NCI-H187 treated with DMSO at 0.1 percent for 48 hours (cell line): ENCODE measurements around the gene DCAF16.
"Not testable (repeated sequence)": the region's sequence is repeated elsewhere in the genome, so short reads cannot be mapped to it uniquely, and the experiment has no call there.

ENCODE experiments used
- DNase-seq: peaks from one replicate; lab custom pipeline; 2025; lab: John Stamatoyannopoulos, UW

The DCAF16 gene

DNA sequence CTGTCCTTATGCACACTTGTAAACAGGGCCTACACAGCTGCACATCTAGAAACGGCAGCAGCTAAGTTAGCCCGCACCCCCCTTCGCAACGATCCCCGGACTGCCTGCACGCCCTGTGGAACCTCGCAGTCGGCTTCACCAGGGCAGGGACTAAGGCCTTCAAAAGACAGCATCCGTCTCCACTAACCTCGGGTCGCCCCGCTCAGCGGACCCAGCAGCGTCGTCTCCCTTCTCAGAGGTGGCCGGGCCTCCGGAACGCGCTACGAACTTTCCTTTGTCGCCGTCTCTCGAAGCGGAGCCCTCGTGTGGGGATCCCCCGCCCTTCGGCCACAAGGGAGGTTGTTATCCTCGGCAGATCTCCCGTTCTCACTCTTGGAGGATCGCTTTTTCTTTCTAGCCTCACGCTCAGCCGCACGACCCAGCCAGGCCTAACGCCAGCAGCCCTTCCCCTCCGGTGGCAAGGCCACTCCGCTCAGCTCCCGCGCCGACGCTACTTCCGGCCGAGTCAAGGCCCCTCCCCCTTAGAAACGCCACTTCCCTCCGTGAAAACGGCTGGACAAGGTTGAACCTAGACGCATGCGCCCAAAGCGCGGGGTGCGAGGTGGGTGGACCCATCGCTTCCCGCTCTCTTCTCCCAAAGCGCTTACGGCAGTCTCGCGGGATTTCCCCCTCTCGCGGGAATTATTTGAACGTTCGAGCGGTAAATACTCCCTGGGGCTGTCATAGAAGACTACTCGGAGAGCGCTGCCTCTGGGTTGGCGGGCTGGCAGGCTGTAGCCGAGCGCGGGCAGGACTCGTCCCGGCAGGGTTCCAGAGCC lies at the start of gene DCAF16, which contains the start of gene NCAPG:
TSS of gene DCAF16 (minus strand) at position 498 of the 818 bp plus-strand sequence. CDS start 6,616 bp downstream, outside the sequence.
TSS of gene NCAPG (plus strand) at position 720 of the 818 bp plus-strand sequence. CDS start 99 bp downstream, outside the sequence.
- peak; percentile 97 for DNase-seq

- no peak for DNase-seq
These were observed 49.3 kb upstream of the DCAF16 start for GRCh38 chr4:17859793-17860406.

DNA sequence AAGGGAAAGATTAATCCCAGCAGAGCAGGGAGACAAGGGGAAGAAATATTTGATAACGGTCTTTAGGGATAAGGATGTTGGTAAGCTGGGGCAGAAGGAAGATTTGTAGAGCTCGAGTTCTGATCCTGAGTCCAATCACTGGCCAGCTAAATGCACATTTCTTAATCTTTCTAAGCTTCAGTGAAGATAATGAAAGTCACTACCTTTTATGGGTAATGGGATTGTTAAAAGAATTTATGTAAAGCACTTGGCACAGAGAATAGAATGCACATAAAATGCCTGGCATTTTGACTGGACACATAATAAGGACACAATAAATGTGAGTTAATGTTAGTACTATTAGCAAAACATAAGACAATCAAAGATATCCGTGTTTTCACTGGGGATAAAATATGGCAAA lies 43.5 kb upstream of the DCAF16 start:
- DNase-seq, result no peak

DNA sequence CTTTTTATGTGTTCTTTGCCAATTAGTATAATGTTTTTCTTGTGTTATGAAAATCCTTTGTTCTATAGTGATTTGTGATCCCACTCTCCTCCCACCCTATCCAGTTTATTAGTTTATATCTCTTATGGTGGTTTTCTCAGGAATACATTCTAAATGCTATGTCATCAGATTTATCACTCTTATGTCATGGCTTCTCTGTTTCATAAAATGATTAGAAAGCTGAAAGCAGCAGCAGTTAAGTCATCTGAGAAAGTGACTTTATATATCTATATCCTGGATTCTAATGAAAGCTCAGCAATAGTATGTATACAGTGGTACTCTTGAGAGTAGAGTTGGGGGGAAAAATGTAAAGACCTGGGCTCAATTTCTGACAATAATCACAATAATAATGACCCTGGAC lies 41.4 kb upstream of the DCAF16 start:
- DNase-seq, result no peak

DNA sequence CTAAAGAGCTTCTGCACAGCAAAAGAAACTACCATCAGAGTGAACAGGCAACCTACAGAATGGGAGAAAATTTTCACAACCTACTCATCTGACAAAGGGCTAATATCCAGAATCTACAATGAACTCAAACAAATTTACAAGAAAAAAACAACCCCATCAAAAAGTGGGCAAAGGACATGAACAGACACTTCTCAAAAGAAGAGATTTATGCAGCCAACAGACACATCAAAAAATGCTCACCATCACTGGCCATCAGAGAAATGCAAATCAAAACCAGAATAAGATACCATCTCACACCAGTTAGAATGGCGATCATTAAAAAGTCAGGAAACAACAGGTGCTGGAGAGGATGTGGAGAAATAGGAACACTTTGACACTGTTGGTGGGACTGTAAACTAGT lies 39.7 kb upstream of the DCAF16 start:
- DNase-seq, result not testable (repeated sequence)

DNA sequence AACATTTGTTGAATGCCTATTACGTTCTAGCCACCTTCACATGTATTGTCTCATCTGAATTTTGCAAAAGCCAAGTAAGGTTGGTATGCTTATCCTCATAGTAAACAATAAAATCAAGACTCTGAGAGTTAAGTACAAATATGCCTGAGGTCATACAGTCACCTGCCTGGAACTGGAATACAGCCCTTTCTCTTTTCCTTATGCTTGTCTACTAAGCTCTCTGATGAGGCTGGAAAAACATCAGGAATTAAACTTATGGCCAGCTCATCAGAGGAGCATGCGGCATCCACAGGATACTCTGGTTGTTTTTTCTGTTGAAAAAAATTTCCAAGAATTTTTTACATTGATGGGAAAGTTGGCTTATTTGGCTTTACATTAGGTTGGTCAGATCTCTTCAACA lies 35.7 kb upstream of the DCAF16 start:
- no peak for DNase-seq

GRCh38 chr4:17823871-17824669 lies 13.5 kb upstream of the DCAF16 start:
- DNase-seq, result no peak

- DNase-seq, result no peak
These were observed 6.5 kb upstream of the DCAF16 start for GRCh38 chr4:17817027-17817426.

DNA sequence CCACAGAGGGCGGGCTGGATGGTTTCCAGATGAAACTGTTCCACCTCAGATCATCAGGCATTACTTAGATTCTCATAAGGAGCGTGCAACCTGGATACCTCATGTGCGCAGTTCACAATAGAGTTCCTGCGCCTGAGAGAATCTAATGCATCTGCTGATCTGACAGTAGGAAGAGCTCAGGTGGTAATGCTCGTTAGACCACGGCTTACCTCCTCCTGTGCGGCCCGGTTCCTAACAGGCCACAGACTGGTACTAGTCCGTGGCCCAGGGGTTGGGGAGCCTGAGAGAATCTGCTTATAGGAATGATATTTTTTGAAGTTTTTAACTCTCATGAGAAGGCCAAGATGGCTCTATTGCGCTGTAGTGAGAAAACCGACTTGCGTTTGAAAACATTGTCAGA lies 5.6 kb upstream of the DCAF16 start:
- no peak for DNase-seq

GRCh38 chr4:17814140-17814539 lies 3.6 kb upstream of the DCAF16 start:
- DNase-seq, result no peak

- no peak for DNase-seq
These were observed 2.2 kb upstream of the DCAF16 start for GRCh38 chr4:17812801-17813200.

GRCh38 chr4:17812125-17812524 lies 1.6 kb upstream of the DCAF16 start:
- no peak for DNase-seq

- DNase-seq, result no peak
These were observed 584 bp upstream of the DCAF16 start for GRCh38 chr4:17811078-17811603.

- DNase-seq, result no peak
These were observed 890 bp downstream of the DCAF16 start for GRCh38 chr4:17809667-17810066.

- no peak for DNase-seq
These were observed 3.1 kb downstream of the DCAF16 start for GRCh38 chr4:17807446-17807845.

- no peak for DNase-seq
These were observed 4.9 kb downstream of the DCAF16 start for GRCh38 chr4:17805580-17806155.

GRCh38 chr4:17797808-17798207 lies 12.7 kb downstream of the DCAF16 start:
- DNase-seq, result no peak

DNA sequence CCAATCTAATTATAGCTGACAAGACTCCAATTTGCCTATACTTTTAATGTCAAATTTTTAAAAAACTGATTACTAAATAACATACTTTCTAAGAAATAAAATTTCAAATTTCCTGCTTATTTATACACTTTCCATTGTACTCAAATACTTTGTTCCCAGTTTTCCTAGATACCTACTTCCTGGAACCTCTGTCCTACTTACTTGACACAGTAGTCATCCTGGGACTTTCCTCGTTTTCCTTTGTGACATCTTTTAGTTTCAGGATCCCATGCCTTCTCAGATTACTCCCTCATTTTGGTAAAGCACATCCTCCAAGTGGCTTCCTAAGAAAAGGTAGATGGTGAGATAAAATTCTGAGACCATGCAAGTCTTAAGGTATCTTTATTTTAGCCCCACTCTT lies 15.8 kb downstream of the DCAF16 start:
- DNase-seq, result no peak

- DNase-seq, result no peak
These were observed 21.6 kb downstream of the DCAF16 start for GRCh38 chr4:17788956-17789355.

DNA sequence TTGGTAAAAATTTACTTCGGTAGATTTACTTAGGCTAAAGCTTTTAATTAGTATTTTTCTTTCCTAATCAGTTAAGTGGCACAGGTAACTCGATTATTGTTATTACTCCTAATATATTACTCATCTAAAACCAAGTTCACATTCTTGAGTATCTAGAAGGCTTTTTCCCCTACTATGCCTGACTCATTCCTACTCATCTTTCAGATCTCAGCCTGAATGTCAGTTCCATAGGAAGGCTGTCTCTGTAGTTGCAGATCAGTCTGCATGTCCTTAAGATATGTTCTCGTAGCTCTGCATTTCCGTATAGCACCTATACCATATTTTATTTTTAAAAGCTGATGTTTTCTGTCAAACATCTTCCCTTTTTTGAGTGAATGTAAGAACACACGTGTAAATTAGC lies 23.2 kb downstream of the DCAF16 start:
- no peak for DNase-seq

GRCh38 chr4:17786567-17786966 lies 24.0 kb downstream of the DCAF16 start:
- DNase-seq, result no peak

DNA sequence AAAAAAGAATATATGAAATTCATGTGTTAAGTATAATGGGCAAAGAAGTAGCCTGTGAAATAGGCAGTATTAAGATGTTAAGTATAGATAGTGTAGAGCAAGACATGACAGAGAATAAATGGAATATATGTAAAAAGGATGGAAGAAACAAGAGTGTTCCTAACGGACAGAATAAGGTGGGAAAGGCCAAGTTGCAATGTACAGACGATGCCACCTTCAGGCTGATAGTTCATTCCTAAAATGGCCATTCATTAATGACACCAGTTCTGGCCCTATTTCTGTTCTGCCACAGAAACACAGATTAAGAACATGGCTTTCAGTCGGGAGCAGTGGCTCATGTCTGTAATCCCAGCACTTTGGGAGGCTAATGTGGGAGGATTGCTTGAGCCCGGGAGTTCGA lies 24.7 kb downstream of the DCAF16 start:
- no peak for DNase-seq
